Right renal cortex interstitium (tissue), 3 donors: ENCODE data around the gene NXN. TPM values are rescaled to one million over a fixed set of nuclear protein-coding genes. Genes with fewer than 3 reads are reported as not detected.
"Not testable (repeated sequence)": the region's sequence is repeated elsewhere in the genome, so short reads cannot be mapped to it uniquely, and the experiment has no call there.

ENCODE experiments used
- DNase-seq, 3 donors: peaks; one replicate each; pipeline ENCODE4 v3.0.0-alpha.2; 2013; ENCODE audit warnings: low read depth in 3 of 3, low spot score in 2 of 3
- polyA plus RNA-seq, 3 donors: library from polyadenylated mRNA; unstranded; fragments of 120-200 nt; gene quantifications; one replicate each; pipeline ENCODE4 v1.2.1, GENCODE V29; 2013; ENCODE audit not compliant: insufficient read length in 3 of 3

The NXN gene
- polyA plus RNA-seq, 3 donors = 30.7 to 35.4 (median 32.9) TPM

GRCh38 chr17:869567-870525, 109.7 kb downstream of the NXN start:
- DNase-seq = no peak

- DNase-seq = no peak
Observed at GRCh38 chr17:869086-869485, 110.5 kb downstream of the NXN start.

GRCh38 chr17:867896-868489, 111.6 kb downstream of the NXN start:
- no peak for DNase-seq

- DNase-seq = not testable (repeated sequence)
Observed at GRCh38 chr17:867238-867637, 112.3 kb downstream of the NXN start.

- no peak for DNase-seq
Observed at GRCh38 chr17:866568-867103, 112.9 kb downstream of the NXN start.

GRCh38 chr17:864315-864714, 115.3 kb downstream of the NXN start:
- DNase-seq = no peak

GRCh38 chr17:863880-864279, 115.7 kb downstream of the NXN start:
- no peak for DNase-seq

GRCh38 chr17:862582-862981, 117.0 kb downstream of the NXN start:
- DNase-seq = no peak

- DNase-seq = no peak
Observed at GRCh38 chr17:861364-861763, 118.2 kb downstream of the NXN start.

- DNase-seq = no peak
Observed at GRCh38 chr17:860805-861204, 118.8 kb downstream of the NXN start.

GRCh38 chr17:859824-860195, 119.8 kb downstream of the NXN start:
- DNase-seq = no peak

GRCh38 chr17:859061-859823, 120.3 kb downstream of the NXN start:
- DNase-seq = peak in 2 of 3 donors; percentile 73 to 75

GRCh38 chr17:856149-856548, 123.4 kb downstream of the NXN start:
- no peak for DNase-seq

- no peak for DNase-seq
Observed at GRCh38 chr17:855569-855968, 124.0 kb downstream of the NXN start.

- not testable (repeated sequence) for DNase-seq
Observed at GRCh38 chr17:852850-853249, 126.7 kb downstream of the NXN start.

GRCh38 chr17:852349-852748, 127.2 kb downstream of the NXN start:
- DNase-seq = no peak

GRCh38 chr17:851924-852323, 127.7 kb downstream of the NXN start:
- DNase-seq = no peak

- DNase-seq = no peak
Observed at GRCh38 chr17:850851-851763, 128.5 kb downstream of the NXN start.

- DNase-seq = no peak
Observed at GRCh38 chr17:850086-850850, 129.3 kb downstream of the NXN start.
